ENCODE results near the gene ITGBL1. TPM values are rescaled to one million over a fixed set of nuclear protein-coding genes. Genes with fewer than 3 reads are reported as not detected.

The ITGBL1 gene
- polyA plus RNA-seq, 1 experiment = 73.7 TPM

DNA sequence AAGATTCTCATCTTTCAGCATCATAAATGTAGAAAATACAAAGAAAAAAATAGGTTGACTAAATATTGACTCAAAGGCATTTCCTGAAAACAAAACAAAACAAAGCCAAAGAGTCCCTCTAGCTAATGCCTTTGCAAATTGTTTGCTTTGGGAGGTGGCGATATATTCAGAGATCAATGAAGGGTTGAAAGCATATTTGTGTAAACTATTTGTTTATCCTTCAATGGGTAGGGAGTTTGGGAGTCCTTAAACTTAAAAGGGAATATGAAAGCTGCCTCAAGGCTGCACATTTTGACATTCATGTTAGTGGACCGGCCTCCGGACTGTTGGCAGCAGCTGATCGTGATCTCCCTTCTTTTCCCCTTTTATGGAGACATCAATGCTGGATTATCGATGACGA lies 257.5 kb downstream of the ITGBL1 start:
- H3K27me3 ChIP-seq (ENCODE audit: control insufficient read depth, insufficient read depth, low read length) = no peaks in the 10 kb centered on the region
- ChIA-PET POLR2A (no interaction called here), CTCF (no interaction called here)
- no peak for DNase-seq (ENCODE audit: low read depth)
- TF ChIP-seq, protein P1, sequence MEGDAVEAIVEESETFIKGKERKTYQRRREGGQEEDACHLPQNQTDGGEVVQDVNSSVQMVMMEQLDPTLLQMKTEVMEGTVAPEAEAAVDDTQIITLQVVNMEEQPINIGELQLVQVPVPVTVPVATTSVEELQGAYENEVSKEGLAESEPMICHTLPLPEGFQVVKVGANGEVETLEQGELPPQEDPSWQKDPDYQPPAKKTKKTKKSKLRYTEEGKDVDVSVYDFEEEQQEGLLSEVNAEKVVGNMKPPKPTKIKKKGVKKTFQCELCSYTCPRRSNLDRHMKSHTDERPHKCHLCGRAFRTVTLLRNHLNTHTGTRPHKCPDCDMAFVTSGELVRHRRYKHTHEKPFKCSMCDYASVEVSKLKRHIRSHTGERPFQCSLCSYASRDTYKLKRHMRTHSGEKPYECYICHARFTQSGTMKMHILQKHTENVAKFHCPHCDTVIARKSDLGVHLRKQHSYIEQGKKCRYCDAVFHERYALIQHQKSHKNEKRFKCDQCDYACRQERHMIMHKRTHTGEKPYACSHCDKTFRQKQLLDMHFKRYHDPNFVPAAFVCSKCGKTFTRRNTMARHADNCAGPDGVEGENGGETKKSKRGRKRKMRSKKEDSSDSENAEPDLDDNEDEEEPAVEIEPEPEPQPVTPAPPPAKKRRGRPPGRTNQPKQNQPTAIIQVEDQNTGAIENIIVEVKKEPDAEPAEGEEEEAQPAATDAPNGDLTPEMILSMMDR (IDR thresholded peaks at IDR 0.05; ENCODE audit: insufficient read depth, low read depth, low read length) = no peak
- no peak overlapping the region for H3K4me3 ChIP-seq (ENCODE audit: low read depth, low read length)
- H3K36me3 ChIP-seq (ENCODE audit: control insufficient read depth, insufficient read depth, low read length) = peaks cover 4% of the 10 kb centered on the region; the same call in 1 of the 2 replicates

DNA sequence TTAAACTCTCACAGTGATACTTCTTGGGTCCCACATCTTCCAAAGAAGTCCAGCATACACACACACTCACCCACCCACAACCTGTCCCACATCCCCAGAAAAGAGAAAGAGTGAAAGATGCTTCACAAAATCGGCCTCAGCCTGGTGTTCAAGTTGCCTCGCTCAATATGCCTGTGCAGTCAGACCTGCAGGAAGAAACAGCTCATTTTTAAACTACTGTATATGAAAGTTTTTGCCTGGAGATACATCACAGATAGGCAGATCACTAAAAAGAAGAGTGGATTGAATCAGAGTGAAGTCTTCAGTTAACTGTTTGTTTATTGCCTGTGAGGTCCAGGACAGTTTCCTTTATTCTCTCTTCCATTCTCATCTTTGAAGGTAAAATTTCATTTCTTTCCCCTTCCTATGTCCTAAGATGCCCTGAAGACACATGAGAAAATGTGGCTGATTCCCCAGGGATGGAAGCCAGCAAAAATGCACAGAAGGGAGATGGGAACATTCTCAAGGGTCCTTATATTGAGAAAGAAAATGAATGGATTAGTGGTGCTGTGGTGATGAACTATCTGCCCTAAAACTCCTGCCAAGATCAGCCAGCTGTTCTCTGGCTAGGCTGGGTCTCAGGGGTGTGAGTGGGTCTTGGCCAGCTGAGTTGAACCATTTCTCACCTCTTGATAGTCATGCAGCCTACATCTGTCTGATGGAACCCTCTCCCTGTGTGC lies 259.0 kb downstream of the ITGBL1 start:
- H3K36me3 ChIP-seq (ENCODE audit: control insufficient read depth, insufficient read depth, low read length) = peaks cover 4% of the 10 kb centered on the region; the same call in 1 of the 2 replicates
- no peak overlapping the region for H3K4me3 ChIP-seq (ENCODE audit: low read depth, low read length)
- H3K27me3 ChIP-seq (ENCODE audit: control insufficient read depth, insufficient read depth, low read length) = no peaks in the 10 kb centered on the region
- no peak for DNase-seq (ENCODE audit: low read depth)
- TF ChIP-seq, protein P1 (IDR thresholded peaks at IDR 0.05; ENCODE audit: insufficient read depth, low read depth, low read length) = no peak
- POLR2A ChIA-PET = no interaction called here
- CTCF ChIA-PET = interaction anchor here (1.0 kb wide), 1 partner anchor 14 kb away, joined by 4 read pairs; no protein-coding TSS in a partner anchor

- POLR2A ChIA-PET = no interaction called here
- CTCF ChIA-PET = interaction anchor here (1.0 kb wide), 1 partner anchor 13 kb away, joined by 4 read pairs; no protein-coding TSS in a partner anchor
Observed at GRCh38 chr13:101712026-101712348, 259.5 kb downstream of the ITGBL1 start.

GRCh38 chr13:101714195-101714594 lies 261.7 kb downstream of the ITGBL1 start:
- POLR2A ChIA-PET = no interaction called here
- no peaks in the 10 kb centered on the region for H3K27me3 ChIP-seq (ENCODE audit: control insufficient read depth, insufficient read depth, low read length)
- CTCF ChIA-PET = no interaction called here
- TF ChIP-seq, protein P1 (IDR thresholded peaks at IDR 0.05; ENCODE audit: insufficient read depth, low read depth, low read length) = no peak
- DNase-seq (ENCODE audit: low read depth) = no peak
- no peak overlapping the region for H3K4me3 ChIP-seq (ENCODE audit: low read depth, low read length)
- H3K36me3 ChIP-seq (ENCODE audit: control insufficient read depth, insufficient read depth, low read length) = no peaks in the 10 kb centered on the region

More at GRCh38 chr13:101712026-101712348, 259.5 kb downstream of the ITGBL1 start:
- TF ChIP-seq, protein P1 (IDR thresholded peaks at IDR 0.05; ENCODE audit: insufficient read depth, low read depth, low read length) = no peak
- DNase-seq (ENCODE audit: low read depth) = no peak
- H3K27me3 ChIP-seq (ENCODE audit: control insufficient read depth, insufficient read depth, low read length) = no peaks in the 10 kb centered on the region
- peaks cover 4% of the 10 kb centered on the region; the same call in 1 of the 2 replicates for H3K36me3 ChIP-seq (ENCODE audit: control insufficient read depth, insufficient read depth, low read length)
- no peak overlapping the region for H3K4me3 ChIP-seq (ENCODE audit: low read depth, low read length)

GRCh38 chr13:101717353-101717752 lies 264.9 kb downstream of the ITGBL1 start:
- no peak for DNase-seq (ENCODE audit: low read depth)
- no peaks in the 10 kb centered on the region for H3K27me3 ChIP-seq (ENCODE audit: control insufficient read depth, insufficient read depth, low read length)
- POLR2A ChIA-PET = no interaction called here
- CTCF ChIA-PET = interaction anchor here (0.8 kb wide), 1 partner anchor 573 kb away, joined by 3 read pairs; no protein-coding TSS in a partner anchor
- no peak overlapping the region for H3K4me3 ChIP-seq (ENCODE audit: low read depth, low read length)
- TF ChIP-seq, protein P1 (IDR thresholded peaks at IDR 0.05; ENCODE audit: insufficient read depth, low read depth, low read length) = no peak
- H3K36me3 ChIP-seq (ENCODE audit: control insufficient read depth, insufficient read depth, low read length) = no peaks in the 10 kb centered on the region
